GM18526 (cell line): Measurements from ENCODE around the gene CTTNBP2NL.

ENCODE experiments used
- POLR2A ChIP-seq: IDR thresholded peaks from 3 replicates; pipeline ENCODE4 v1.6.1; 2011; ENCODE audit not compliant: insufficient read length; ENCODE audit errors: extremely low read depth

CTTNBP2NL gene

GRCh38 chr1:112440574-112440973, 44.6 kb downstream of the CTTNBP2NL start:
- no peak for TF ChIP-seq POLR2A

- no peak for TF ChIP-seq POLR2A
Observed at GRCh38 chr1:112444269-112444668, 48.3 kb downstream of the CTTNBP2NL start.

GRCh38 chr1:112445596-112445995, 49.6 kb downstream of the CTTNBP2NL start:
- no peak for TF ChIP-seq POLR2A

- no peak for TF ChIP-seq POLR2A
Observed at GRCh38 chr1:112446411-112446810, 50.4 kb downstream of the CTTNBP2NL start.

- no peak for TF ChIP-seq POLR2A
Observed at GRCh38 chr1:112448904-112449629, 53.1 kb downstream of the CTTNBP2NL start.

GRCh38 chr1:112449630-112449983, 53.6 kb downstream of the CTTNBP2NL start:
- TF ChIP-seq POLR2A: no peak

GRCh38 chr1:112450773-112451172, 54.8 kb downstream of the CTTNBP2NL start:
- TF ChIP-seq POLR2A: no peak

- no peak for TF ChIP-seq POLR2A
Observed at GRCh38 chr1:112453876-112454275, 57.9 kb downstream of the CTTNBP2NL start.

GRCh38 chr1:112454316-112454715, 58.3 kb downstream of the CTTNBP2NL start:
- no peak for TF ChIP-seq POLR2A

- no peak for TF ChIP-seq POLR2A
Observed at GRCh38 chr1:112457241-112457640, 61.2 kb downstream of the CTTNBP2NL start.

GRCh38 chr1:112457955-112458354, 61.9 kb downstream of the CTTNBP2NL start:
- no peak for TF ChIP-seq POLR2A

GRCh38 chr1:112458756-112459155, 62.7 kb downstream of the CTTNBP2NL start:
- no peak for TF ChIP-seq POLR2A

- no peak for TF ChIP-seq POLR2A
Observed at GRCh38 chr1:112460615-112461014, 64.6 kb downstream of the CTTNBP2NL start.

- no peak for TF ChIP-seq POLR2A
Observed at GRCh38 chr1:112461200-112461871, 65.3 kb downstream of the CTTNBP2NL start.

- no peak for TF ChIP-seq POLR2A
Observed at GRCh38 chr1:112462953-112463279, 66.9 kb downstream of the CTTNBP2NL start.

GRCh38 chr1:112464501-112464900, 68.5 kb downstream of the CTTNBP2NL start:
- TF ChIP-seq POLR2A: no peak

- TF ChIP-seq POLR2A: no peak
Observed at GRCh38 chr1:112465122-112465521, 69.1 kb downstream of the CTTNBP2NL start.

- no peak for TF ChIP-seq POLR2A
Observed at GRCh38 chr1:112466078-112466660, 70.2 kb downstream of the CTTNBP2NL start.
